Stimulated activated CD4-positive, alpha-beta T cell treated with anti-CD3 and anti-CD28 coated beads, TNF-alpha, amount 100 ng/mL, for 48 hours (primary cell): ENCODE measurements around the gene SAMD4B.

Source experiments
- DNase-seq, 3 donors: peaks; one replicate each; pipeline ENCODE4 v3.0.0-alpha.2; 2020; ENCODE audit warnings: low read depth in 3 of 3

The SAMD4B gene

DNA sequence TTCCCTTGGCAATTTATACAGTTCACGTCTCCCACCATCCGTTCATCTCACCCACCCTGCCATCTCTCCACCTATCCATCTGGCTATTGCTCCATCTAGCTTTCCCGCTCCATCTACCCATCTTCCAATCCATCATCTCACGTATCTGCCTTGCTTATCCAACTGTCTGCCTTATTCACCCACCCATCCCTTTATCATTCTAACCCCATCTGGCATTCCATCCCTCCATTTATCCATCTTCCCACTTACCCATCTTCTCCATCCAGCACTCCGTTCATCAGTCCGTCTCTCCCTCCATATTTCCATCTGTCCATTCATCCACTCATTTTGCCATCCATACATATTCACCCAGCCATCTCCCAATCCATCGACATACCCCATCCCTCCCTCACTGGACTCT lies 83.5 kb downstream of the SAMD4B start:
- DNase-seq = no peak

DNA sequence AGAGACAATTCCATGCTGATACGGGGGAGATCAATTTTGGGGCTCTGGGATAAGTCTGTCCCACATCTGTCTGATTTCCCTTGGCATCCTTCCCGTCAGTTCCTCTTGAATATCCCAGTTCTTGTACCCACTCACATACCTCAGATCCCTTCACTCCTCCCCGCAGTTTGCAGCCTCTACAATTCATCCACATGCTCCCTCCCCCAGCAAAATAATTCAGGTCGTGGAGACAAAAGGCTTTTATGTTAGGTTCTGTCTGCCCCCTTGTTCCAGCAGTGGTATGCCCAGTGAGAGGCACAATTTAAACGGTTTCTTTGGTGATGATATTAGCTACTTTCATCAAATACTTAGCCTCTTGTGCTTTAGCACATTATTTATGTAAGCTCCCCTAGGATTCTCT lies 83.9 kb downstream of the SAMD4B start:
- DNase-seq = no peak

DNA sequence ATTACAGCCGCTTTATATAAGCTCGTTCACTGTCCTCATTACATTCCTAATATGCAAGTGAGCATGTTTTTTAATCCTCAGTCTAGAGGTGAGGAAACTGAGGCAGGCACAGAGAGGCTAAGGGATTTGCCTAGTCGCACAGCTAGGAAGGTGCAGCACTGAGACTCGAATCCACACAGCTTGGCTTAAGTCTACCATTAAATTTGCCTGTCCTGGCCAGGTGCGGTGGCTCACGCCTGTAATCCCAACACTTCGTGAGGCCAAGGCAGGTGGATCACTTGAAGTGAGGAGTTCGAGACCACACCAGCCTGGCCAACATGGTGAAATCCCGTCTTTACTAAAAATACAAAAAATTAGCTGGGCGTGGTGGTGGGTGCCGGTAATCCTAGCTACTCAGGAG lies 85.5 kb downstream of the SAMD4B start:
- DNase-seq = no peak

DNA sequence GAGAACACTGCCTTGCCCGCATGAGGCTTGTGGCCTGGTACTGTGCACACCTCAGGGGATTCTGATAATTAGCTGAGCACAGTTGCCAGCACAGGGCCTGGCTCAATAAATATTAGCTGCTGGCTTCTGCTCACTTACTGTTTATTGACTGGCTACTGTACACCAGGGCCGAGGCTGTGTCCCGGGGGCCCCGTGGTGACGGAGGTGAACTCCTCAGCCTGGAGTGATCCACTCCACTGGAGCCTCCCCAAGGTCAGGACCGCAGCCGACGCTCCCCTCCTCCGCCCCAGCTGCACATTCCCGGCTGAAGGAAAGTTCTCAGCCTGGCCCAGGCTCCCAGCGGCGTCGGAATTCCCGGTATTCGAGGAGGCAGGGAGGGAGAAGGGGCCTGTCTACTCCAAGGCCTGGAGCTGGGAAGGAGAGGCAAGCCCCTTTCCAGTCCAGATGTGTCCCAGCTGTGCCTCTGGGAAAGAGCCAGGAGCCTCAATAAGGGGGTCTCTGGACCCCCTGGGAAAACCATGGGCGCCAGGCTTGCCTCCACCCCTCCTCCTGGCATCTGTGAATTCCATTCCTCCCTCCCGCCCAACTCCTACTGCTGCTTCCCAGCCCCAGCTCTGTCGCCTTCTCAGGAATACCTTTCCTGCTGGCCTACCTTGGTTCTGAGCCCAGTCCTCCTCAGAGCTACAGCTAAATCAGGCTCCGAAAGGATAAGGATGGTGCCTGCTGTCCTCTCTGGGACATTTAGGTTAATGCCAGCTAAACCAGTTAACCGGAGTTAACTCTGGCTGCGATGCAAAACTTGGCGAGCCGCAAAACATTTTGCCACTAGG lies 86.3 kb downstream of the SAMD4B start:
- DNase-seq = no peak

DNA sequence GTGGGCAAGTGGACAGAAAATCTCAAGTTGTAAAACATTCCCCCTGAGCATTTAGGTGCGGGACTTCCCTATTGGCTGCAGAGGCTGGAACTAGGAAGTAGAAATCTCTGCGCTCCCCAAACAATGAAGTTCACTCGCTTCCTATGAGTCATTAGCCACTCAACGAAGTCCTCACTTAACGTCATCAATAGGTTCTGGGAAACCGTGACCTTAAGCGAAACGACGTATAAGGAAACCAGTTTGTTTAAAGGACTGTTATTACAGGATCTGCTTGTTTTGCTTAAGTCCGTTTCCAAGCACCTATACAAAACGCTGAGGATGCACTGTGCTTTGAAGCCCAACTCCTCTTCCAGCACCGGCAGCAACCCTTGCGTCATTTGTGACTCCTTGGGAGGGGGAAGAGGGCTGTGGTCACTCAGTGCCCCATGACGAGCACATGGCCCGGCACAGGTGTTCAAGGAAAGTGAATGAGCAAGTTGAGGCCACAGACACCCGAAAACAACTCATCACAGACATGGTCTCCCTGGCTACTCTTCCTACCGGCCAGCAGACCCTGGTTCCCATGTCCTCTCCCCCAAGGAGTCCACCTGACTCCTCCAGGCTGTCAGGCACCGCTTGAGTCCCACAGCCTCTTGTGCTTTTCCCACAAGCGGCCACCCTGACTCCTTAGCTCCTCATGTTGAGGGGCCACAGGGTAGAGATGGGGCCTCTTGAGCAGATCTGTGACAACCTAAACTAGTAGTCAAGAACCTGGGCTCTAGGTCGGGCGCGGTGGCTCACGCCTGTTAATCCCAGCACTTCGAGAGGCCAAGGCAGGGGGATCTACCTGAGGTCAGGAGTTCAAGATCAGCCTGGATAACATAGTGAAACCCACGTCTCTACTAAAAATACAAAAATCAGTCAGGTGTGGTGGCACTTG lies 88.7 kb downstream of the SAMD4B start:
- DNase-seq = peak in 2 of 3 donors; percentile 53 to 67

DNA sequence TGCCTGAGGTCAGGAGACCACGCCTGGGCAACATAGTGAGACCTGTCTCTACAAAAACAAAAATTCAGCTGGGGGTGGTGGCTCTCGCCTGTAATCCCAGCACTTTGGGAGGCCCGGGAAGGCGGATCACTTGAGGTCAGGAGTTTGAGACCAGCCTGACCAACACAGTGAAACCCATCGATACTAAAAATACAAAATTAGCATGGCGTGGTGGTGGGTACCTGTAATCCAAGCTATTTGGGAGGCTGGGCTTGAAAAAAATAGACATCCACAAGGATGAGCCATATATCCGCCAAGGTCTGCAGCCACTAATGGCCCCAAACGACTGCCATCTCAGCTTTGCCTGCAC lies 90.4 kb downstream of the SAMD4B start:
- DNase-seq = no peak

DNA sequence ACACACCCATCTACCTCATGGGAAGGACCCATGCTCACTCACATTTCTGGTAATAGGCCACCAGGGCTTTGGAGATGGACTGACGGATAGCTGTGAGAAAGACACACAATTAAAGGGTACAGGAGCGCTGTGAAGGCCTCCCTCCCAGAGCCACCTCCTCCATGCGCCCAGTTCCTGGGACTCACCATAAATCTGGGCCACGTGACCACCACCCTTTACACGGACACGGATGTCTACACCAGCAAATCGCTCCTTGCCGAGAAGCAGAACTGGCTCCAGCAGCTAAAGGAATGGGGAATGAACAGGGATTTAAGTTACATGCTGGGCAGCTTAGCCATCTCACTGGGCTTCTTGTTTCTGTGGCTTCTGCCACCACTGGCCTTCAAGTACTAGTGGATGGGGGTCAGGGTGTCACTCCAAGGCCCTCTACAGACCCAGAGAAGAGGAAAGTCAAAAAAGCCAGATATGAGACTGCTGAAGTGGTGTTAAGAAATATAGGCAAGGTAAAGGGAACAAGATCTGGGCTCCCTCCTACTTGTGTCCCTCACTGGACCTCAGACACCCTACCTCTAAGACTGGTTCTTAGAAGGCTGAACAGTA lies 91.4 kb downstream of the SAMD4B start:
- no peak for DNase-seq

DNA sequence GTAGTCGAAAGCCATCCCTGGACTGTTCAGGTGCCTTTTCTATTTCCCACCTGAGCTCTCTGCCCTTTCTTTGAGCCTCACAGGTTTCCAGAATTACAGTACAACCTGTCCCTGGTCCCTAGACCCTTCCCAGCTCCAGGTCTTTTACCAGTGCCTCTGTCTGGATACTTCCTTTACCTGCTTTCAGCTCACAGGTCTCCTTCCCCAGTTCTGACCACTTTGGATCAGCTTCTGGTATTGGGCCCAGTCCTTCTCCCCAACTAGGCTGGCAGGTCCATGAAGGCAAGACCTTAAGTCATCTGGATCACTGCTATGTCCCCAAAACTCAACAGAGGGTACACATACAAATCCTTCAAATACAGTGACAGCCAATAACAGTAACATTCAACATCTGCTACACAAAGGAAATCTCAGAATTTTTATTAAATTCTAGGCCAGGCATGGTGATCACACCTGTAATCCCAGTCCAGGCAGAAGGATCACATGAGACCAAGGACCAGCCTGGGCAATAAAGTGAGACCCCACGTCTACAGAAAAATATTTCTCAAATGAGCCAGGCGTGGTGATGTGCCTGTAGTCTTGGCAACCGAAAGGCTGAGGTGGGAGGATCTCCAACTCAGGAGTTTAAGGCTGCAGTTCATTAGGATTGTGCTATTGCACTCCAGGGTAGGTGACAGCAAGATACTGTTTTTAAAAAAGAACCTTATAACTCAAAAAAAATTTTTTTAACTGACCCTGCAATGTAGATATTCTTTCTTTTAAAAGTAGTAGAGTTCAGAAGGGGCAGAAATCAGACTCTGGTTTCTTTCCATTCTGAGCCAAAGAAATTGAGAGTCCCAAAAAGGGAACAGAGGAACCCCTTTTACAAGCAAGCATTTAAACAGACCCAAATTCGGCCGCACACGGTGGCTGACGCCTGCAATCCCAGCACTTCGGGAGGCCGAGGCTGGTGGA lies 92.2 kb downstream of the SAMD4B start:
- no peak for DNase-seq
